ENCODE measurements around the gene CDH13.

The CDH13 gene

GRCh38 chr16:83814659-83814985 lies 1187.9 kb downstream of the CDH13 start:
- Histone ChIP-seq H3K9me3 (replicated peaks; ENCODE audit: low read length) (no peaks in the 10 kb centered on the region), H3K4me3 (ENCODE audit: low read length) (no peak overlapping the region), H3K4me1 (ENCODE audit: control insufficient read depth, insufficient read depth, low read length) (peaks cover 15% of the 10 kb centered on the region), H3K4me2 (ENCODE audit: low read length) (no peak overlapping the region), H3K36me3 (ENCODE audit: insufficient read depth, low read length) (peaks cover 17% of the 10 kb centered on the region), H3K9ac (ENCODE audit: low read depth, low read length) (no peak overlapping the region), H3K27me3 (ENCODE audit: control insufficient read depth, insufficient read depth, low read length) (peaks cover 9% of the 10 kb centered on the region)

DNA sequence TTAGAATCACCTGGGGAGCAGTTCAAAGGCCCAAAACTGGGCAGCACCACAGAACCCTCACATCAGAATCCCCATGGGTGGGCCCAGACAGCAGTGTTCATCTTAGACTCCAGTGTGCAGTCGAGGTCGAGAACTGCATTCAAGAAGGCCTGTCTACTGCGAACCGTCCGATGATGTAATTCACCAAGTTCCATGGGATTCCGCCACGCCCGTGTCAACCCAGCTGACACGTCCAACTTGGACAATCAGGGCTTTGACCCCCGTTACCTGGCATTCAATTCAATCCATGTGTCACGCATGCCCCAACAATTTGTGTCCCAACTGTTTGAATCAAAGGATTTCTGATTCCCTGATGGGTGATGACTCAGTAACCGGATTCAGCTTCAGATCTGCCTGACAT lies 1190.3 kb downstream of the CDH13 start:
- H3K4me3 ChIP-seq (ENCODE audit: low read length) = no peak overlapping the region
- no peak overlapping the region for H3K9ac ChIP-seq (ENCODE audit: low read depth, low read length)
- peaks cover 15% of the 10 kb centered on the region for H3K4me1 ChIP-seq (ENCODE audit: control insufficient read depth, insufficient read depth, low read length)
- peaks cover 8% of the 10 kb centered on the region for H3K36me3 ChIP-seq (ENCODE audit: insufficient read depth, low read length)
- H3K9me3 ChIP-seq (replicated peaks; ENCODE audit: low read length) = no peaks in the 10 kb centered on the region
- no peak overlapping the region for H3K4me2 ChIP-seq (ENCODE audit: low read length)
- peaks cover 15% of the 10 kb centered on the region for H3K27me3 ChIP-seq (ENCODE audit: control insufficient read depth, insufficient read depth, low read length)

DNA sequence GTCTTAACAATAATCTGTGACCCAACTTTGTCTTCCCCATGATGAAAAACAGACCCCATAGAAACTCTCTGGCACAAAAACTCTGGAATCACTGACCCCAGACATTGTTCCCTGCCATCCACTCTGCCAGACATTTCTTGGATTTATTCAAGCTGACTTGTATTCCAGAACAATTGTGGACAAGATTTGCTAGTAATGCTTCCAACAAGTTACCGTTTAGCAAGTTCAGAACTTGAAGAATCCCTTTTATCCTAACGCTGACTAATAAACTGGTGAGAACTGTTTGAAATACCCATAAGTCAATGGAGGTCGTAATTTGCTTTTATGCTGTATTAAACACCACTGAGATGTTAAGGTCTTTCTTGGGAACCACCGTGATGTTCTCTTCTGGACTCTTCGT lies 1191.5 kb downstream of the CDH13 start:
- peaks cover 24% of the 10 kb centered on the region for H3K27me3 ChIP-seq (ENCODE audit: control insufficient read depth, insufficient read depth, low read length)
- H3K4me2 ChIP-seq (ENCODE audit: low read length) = no peak overlapping the region
- H3K4me3 ChIP-seq (ENCODE audit: low read length) = no peak overlapping the region
- H3K4me1 ChIP-seq (ENCODE audit: control insufficient read depth, insufficient read depth, low read length) = peaks cover 12% of the 10 kb centered on the region
- no peaks in the 10 kb centered on the region for H3K36me3 ChIP-seq (ENCODE audit: insufficient read depth, low read length)
- no peaks in the 10 kb centered on the region for H3K9me3 ChIP-seq (replicated peaks; ENCODE audit: low read length)
- no peak overlapping the region for H3K9ac ChIP-seq (ENCODE audit: low read depth, low read length)

DNA sequence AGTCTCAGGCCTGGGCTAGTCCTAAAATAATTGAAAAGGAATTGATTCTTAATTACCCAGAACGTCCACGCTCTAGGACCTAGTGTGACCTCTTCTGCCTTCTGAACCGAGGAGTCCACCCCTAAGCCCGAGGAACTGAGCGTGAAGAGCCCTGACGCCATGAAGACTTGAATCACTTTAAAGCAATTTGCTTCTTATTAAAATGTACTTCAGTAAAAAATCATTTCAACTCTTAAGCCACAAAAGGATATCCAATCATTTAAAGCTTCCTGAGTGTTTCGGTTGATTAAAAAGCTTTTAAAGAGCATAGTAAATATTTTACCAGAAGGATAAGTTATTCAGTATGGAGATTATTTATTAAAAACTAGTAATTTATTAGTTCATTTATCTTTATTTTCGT lies 1192.6 kb downstream of the CDH13 start:
- Histone ChIP-seq H3K4me2 (ENCODE audit: low read length) (no peak overlapping the region), H3K4me1 (ENCODE audit: control insufficient read depth, insufficient read depth, low read length) (peaks cover under 1% of the 10 kb centered on the region), H3K27me3 (ENCODE audit: control insufficient read depth, insufficient read depth, low read length) (peaks cover 26% of the 10 kb centered on the region), H3K4me3 (ENCODE audit: low read length) (no peak overlapping the region), H3K9me3 (replicated peaks; ENCODE audit: low read length) (no peaks in the 10 kb centered on the region), H3K36me3 (ENCODE audit: insufficient read depth, low read length) (no peaks in the 10 kb centered on the region), H3K9ac (ENCODE audit: low read depth, low read length) (no peak overlapping the region)

- H3K9me3 ChIP-seq (replicated peaks; ENCODE audit: low read length) = no peaks in the 10 kb centered on the region
- no peak overlapping the region for H3K4me3 ChIP-seq (ENCODE audit: low read length)
- H3K36me3 ChIP-seq (ENCODE audit: insufficient read depth, low read length) = no peaks in the 10 kb centered on the region
- H3K4me2 ChIP-seq (ENCODE audit: low read length) = peak overlapping the region; percentile 38
- peaks cover 25% of the 10 kb centered on the region for H3K27me3 ChIP-seq (ENCODE audit: control insufficient read depth, insufficient read depth, low read length)
- no peaks in the 10 kb centered on the region for H3K4me1 ChIP-seq (ENCODE audit: control insufficient read depth, insufficient read depth, low read length)
- no peak overlapping the region for H3K9ac ChIP-seq (ENCODE audit: low read depth, low read length)
Observed at GRCh38 chr16:83826146-83826913, 1199.6 kb downstream of the CDH13 start.

- H3K4me2 ChIP-seq (ENCODE audit: low read length) = no peak overlapping the region
- H3K4me3 ChIP-seq (ENCODE audit: low read length) = no peak overlapping the region
- H3K9ac ChIP-seq (ENCODE audit: low read depth, low read length) = no peak overlapping the region
- no peaks in the 10 kb centered on the region for H3K9me3 ChIP-seq (replicated peaks; ENCODE audit: low read length)
- peaks cover 21% of the 10 kb centered on the region for H3K27me3 ChIP-seq (ENCODE audit: control insufficient read depth, insufficient read depth, low read length)
- peaks cover 1% of the 10 kb centered on the region for H3K4me1 ChIP-seq (ENCODE audit: control insufficient read depth, insufficient read depth, low read length)
- no peaks in the 10 kb centered on the region for H3K36me3 ChIP-seq (ENCODE audit: insufficient read depth, low read length)
Observed at GRCh38 chr16:83830091-83830768, 1203.5 kb downstream of the CDH13 start.

DNA sequence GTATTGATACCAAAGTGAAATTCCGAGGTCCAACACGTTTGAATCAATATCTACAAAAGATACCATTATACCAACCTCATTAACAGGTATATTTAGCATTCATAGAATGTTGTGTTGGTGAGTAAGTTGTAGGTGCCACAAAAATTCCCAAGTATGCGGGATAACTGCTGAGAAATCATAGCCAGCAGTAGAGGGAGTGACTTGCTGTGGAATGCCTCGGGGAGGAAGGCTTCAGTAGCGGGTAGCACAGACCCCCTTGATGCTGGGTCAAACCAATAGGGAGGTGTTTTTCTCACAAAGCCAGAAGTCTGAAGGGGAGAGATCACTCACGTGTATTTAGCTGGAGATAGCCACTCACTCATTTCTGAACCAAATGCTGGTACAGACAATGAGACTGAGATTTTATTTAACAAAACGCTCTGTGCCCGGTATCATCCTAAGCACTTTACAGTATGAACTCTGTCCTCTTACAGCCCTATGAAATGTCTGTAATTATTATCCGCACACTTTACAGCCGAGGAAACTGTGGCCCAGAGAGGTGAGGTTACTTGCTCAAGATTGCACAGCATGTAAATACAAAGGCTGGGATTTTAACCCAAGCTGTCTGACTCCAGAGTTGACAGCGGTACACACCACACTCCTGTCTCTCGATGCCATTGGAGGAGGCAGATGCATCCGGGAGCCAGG lies 1204.1 kb downstream of the CDH13 start:
- Histone ChIP-seq H3K36me3 (ENCODE audit: insufficient read depth, low read length) (no peaks in the 10 kb centered on the region), H3K4me3 (ENCODE audit: low read length) (no peak overlapping the region), H3K9ac (ENCODE audit: low read depth, low read length) (no peak overlapping the region), H3K4me2 (ENCODE audit: low read length) (no peak overlapping the region), H3K9me3 (replicated peaks; ENCODE audit: low read length) (no peaks in the 10 kb centered on the region), H3K27me3 (ENCODE audit: control insufficient read depth, insufficient read depth, low read length) (peaks cover 21% of the 10 kb centered on the region), H3K4me1 (ENCODE audit: control insufficient read depth, insufficient read depth, low read length) (peaks cover 7% of the 10 kb centered on the region)

DNA sequence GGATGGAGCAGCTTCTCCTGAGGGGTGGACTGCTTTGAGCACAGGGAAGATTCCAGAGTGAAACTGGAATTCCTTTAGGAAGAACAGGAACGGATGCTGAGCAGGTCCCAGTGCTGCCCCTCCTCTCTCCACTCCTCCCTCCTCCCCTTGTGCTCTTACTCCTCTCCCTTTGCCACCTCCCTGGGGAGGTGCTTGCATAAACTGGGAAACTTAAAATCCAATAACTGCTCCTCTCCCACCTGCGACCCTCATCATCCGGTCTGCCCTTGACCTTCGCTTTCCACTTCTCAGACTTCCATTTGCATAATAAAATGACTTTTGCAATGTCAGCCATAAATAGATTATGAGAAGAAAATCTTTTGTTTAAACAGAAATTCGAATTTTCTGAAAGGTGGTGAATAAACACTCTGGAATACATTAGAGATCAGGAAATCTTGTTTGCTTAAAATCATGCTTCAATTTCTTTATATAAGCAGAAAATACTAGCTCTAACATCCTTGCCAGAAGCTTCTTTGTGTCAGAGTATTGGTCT lies 1204.8 kb downstream of the CDH13 start:
- Histone ChIP-seq H3K36me3 (ENCODE audit: insufficient read depth, low read length) (no peaks in the 10 kb centered on the region), H3K27me3 (ENCODE audit: control insufficient read depth, insufficient read depth, low read length) (peaks cover 21% of the 10 kb centered on the region), H3K4me3 (ENCODE audit: low read length) (no peak overlapping the region), H3K4me1 (ENCODE audit: control insufficient read depth, insufficient read depth, low read length) (peaks cover 12% of the 10 kb centered on the region), H3K9ac (ENCODE audit: low read depth, low read length) (no peak overlapping the region), H3K9me3 (replicated peaks; ENCODE audit: low read length) (no peaks in the 10 kb centered on the region), H3K4me2 (ENCODE audit: low read length) (no peak overlapping the region)

- H3K9ac ChIP-seq (ENCODE audit: low read depth, low read length) = no peak overlapping the region
- H3K4me1 ChIP-seq (ENCODE audit: control insufficient read depth, insufficient read depth, low read length) = peaks cover 12% of the 10 kb centered on the region
- no peak overlapping the region for H3K4me2 ChIP-seq (ENCODE audit: low read length)
- no peaks in the 10 kb centered on the region for H3K36me3 ChIP-seq (ENCODE audit: insufficient read depth, low read length)
- no peak overlapping the region for H3K4me3 ChIP-seq (ENCODE audit: low read length)
- no peaks in the 10 kb centered on the region for H3K9me3 ChIP-seq (replicated peaks; ENCODE audit: low read length)
- peaks cover 17% of the 10 kb centered on the region for H3K27me3 ChIP-seq (ENCODE audit: control insufficient read depth, insufficient read depth, low read length)
Observed at GRCh38 chr16:83833921-83834320, 1207.2 kb downstream of the CDH13 start.

DNA sequence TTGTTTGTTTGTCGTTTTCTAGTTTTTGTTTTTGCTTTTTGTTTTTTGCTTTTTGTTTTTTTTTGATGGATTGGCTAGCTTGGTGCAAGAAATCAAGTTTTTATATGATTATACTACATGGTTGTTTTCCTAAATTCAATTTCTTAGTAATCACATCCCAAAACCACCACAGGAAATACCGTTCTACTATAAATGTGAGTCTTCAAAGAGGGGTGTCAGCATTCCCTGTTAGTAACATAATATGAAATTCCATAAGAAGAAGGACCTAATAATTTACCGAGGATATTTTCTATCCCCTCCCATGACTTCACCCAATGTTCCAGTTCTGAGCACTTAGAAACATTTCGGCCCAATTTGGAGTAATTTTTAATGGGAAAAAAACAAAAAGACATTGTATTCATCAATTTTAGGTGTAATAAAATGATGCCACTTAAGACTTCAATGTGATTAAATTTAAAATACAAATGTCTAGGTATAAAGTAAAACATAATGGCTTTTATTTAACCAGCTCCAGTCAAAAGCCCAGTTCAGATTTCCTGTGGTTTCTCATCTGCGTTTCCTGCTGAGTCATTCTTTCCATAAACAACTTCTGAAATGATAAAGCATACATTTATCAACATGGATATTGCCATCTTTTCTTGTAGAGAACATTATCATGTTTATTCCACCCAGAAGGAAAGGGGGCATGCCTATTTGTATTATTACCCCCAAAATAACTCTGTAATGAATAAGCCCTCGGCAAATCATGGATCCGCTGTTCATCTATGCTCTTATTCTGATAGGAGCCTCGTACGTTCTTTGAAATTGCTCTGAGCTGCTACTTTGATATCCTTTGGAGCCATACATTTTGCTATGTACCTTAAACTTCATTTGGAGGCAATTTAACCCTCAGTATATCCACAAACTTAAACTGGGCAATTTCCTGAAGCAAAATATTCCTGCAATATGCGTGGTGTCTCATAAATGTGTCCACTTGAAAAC lies 1209.1 kb downstream of the CDH13 start:
- H3K27me3 ChIP-seq (ENCODE audit: control insufficient read depth, insufficient read depth, low read length) = peaks cover 17% of the 10 kb centered on the region
- H3K4me3 ChIP-seq (ENCODE audit: low read length) = no peak overlapping the region
- no peaks in the 10 kb centered on the region for H3K36me3 ChIP-seq (ENCODE audit: insufficient read depth, low read length)
- H3K9me3 ChIP-seq (replicated peaks; ENCODE audit: low read length) = no peaks in the 10 kb centered on the region
- no peak overlapping the region for H3K4me2 ChIP-seq (ENCODE audit: low read length)
- H3K9ac ChIP-seq (ENCODE audit: low read depth, low read length) = no peak overlapping the region
- peaks cover 12% of the 10 kb centered on the region for H3K4me1 ChIP-seq (ENCODE audit: control insufficient read depth, insufficient read depth, low read length)

DNA sequence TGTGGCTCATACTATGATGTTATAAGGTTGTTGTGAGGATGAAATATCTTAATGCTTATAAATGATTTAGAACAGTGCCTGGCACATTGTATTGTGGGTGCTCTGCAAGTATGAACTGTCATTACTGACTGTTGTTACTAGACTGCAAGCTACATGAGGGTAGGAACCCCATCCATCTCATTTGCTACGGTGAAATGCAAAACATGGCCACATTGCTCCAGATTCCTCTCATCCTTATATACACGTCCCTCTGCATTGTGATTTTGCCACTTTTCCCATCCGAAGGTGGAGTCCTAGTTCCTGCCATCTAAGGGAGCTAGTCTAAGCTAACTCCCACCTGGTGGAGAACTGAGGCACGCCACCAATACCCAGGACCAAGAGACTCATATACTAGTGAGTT lies 1210.8 kb downstream of the CDH13 start:
- H3K9me3 ChIP-seq (replicated peaks; ENCODE audit: low read length) = no peaks in the 10 kb centered on the region
- H3K4me3 ChIP-seq (ENCODE audit: low read length) = no peak overlapping the region
- H3K4me1 ChIP-seq (ENCODE audit: control insufficient read depth, insufficient read depth, low read length) = peaks cover 12% of the 10 kb centered on the region
- no peak overlapping the region for H3K9ac ChIP-seq (ENCODE audit: low read depth, low read length)
- peaks cover 3% of the 10 kb centered on the region for H3K27me3 ChIP-seq (ENCODE audit: control insufficient read depth, insufficient read depth, low read length)
- H3K36me3 ChIP-seq (ENCODE audit: insufficient read depth, low read length) = no peaks in the 10 kb centered on the region
- H3K4me2 ChIP-seq (ENCODE audit: low read length) = no peak overlapping the region

Data from skeletal muscle satellite cell (primary cell).